Memory B cell (primary cell): ENCODE data around the gene LRRC45.

Source experiments
- ATAC-seq: fragments of 150-1000 bp; cut with Tn5 transposase; 2 replicates; pipeline ENCODE4 v1.10.0; 2021; ENCODE audit warnings: low read depth, mild to moderate bottlenecking, moderate library complexity
- DNase-seq, 2 donors: peaks; one replicate each; pipeline ENCODE4 v3.0.0; 2022; ENCODE audit warnings: low spot score in 2 of 2
- H3K27ac Mint-ChIP-seq: one replicate; pipeline ENCODE4 v1.8.0; 2022; ENCODE audit warnings: mild to moderate bottlenecking, moderate library complexity, mixed read lengths
- H3K27me3 Mint-ChIP-seq: one replicate; pipeline ENCODE4 v1.8.0; 2022; ENCODE audit warnings: mixed read lengths
- H3K36me3 Mint-ChIP-seq: one replicate; pipeline ENCODE4 v1.8.0; 2022; ENCODE audit warnings: mild to moderate bottlenecking, mixed read lengths
- H3K4me1 Mint-ChIP-seq: one replicate; pipeline ENCODE4 v1.8.0; 2022; ENCODE audit warnings: mixed read lengths
- H3K4me3 Mint-ChIP-seq: one replicate; pipeline ENCODE4 v1.8.0; 2022; ENCODE audit warnings: mild to moderate bottlenecking, moderate library complexity, mixed read lengths
- H3K9me3 Mint-ChIP-seq: one replicate; pipeline ENCODE4 v1.8.0; 2022; ENCODE audit warnings: mixed read lengths

LRRC45 gene

DNA sequence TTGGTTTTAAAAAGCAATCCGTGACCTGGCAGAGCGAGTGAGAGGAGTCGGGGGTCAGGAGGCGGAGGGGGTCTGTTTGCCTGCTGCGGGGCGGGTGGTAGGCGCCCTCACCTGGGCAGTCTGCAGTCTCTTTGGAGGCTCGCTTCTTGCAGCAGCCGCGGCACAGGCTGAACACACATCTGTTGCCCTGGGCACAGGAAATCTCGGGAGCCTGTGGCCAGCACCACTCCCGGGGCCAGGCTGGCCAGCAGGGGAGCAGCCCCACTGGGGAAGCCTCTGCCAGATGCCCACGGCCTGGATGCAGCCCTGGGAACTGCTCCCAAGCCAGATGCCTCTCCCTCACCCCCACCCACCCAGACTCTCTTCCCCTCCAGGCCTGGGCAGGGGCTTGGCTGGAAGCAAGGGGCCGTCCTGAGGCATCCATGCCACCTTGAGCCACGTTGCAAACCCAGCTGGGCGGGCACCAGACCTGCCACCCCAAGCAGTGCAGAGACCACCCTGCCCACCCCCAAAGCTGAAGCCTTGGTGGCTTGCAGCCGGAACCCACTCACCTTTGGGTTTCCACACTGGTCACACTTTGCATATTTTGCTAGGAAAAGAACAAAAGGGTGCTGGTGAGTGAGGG, 35.2 kb downstream of the LRRC45 start:
- Mint-ChIP-seq H3K4me1 (no peaks in the 10 kb centered on the region), H3K4me3 (no peak overlapping the region), H3K27me3 (no peaks in the 10 kb centered on the region), H3K36me3 (peaks cover 5% of the 10 kb centered on the region), H3K27ac (no peak overlapping the region), H3K9me3 (no peaks in the 10 kb centered on the region)
- no peak for DNase-seq
- no peak for ATAC-seq

DNA sequence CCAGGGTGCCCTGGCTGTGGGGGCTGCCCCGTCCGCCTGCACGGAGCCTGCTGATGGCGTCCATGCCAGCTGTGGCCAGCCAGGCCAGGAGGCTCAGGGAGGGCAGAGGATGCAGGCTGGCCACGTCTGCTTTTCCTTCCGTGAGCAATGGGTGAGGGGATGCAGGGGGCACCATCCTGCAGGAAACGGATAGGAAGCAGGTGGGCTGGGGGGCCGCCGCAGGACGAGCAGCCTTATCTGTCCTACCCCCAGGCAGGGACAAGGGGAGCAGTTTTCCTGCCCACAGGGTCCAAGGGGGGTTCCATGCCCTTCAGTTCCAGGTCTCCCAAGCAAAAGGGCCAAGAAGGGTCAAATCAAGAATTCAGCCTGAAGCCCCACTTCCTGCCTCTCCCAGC, 35.7 kb downstream of the LRRC45 start:
- Mint-ChIP-seq H3K27ac (no peak overlapping the region), H3K4me1 (no peaks in the 10 kb centered on the region), H3K4me3 (no peak overlapping the region), H3K36me3 (peaks cover 5% of the 10 kb centered on the region), H3K9me3 (no peaks in the 10 kb centered on the region), H3K27me3 (no peaks in the 10 kb centered on the region)
- ATAC-seq (no peak), DNase-seq (no peak)

DNA sequence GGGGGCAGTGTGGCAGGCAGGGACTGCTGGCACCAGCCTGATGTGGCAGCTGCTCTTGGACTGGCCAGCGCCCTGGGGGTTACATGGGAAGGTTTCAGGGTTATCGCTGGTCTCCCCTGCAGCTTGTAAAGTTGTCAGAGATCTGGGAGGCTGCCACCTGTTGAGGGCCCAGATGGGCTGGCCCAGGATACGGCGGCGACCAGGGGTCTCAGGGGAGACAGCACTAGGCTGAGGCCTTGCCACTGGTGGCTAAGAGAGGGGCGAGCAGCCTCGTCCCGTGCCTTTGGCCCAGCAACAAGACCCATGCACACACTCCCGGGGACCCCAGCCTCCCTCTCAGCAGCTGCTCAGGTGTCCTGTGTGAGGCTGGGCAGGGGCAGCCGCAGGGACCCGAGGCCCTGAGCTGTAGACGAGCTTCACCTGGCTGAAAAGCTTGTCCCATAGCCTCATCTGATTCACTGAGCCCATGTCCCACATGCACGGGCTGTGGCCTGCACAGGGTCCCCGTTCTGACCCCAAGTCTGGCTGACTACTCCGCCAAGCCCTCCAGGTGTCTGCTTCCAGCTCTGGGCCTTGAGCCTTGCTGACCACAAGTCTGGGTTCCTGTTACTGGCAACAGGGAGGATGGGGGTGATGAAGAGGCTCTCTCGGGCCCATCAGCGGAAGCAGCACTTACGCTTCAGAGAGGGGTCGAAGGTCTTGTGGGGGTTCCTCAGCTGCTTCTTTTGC, 36.3 kb downstream of the LRRC45 start:
- H3K4me1 Mint-ChIP-seq, result no peaks in the 10 kb centered on the region
- H3K9me3 Mint-ChIP-seq, result no peaks in the 10 kb centered on the region
- no peak overlapping the region for H3K27ac Mint-ChIP-seq
- no peaks in the 10 kb centered on the region for H3K27me3 Mint-ChIP-seq
- ATAC-seq, result no peak
- peaks cover 5% of the 10 kb centered on the region for H3K36me3 Mint-ChIP-seq
- DNase-seq, result no peak
- no peak overlapping the region for H3K4me3 Mint-ChIP-seq

DNA sequence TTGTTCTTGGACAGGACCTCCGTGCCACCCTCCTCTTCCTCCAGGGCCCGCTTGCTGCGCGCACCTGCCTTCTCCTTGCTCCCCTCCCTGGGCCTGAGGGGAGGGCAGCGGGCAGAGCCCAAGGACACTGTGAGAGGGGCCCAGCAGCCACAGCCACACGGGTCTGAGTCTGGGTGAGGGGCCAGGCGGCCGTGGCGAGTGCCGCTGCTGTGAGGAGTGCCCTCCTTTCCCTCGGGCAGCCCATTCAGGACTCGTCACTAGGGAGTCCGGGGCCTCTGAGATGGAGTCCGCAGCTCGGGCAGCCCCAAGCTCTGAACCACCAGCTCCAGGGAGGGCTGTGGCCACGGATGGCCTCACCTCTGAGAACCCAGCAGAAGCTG, 36.9 kb downstream of the LRRC45 start:
- Mint-ChIP-seq H3K4me1 (no peaks in the 10 kb centered on the region), H3K9me3 (no peaks in the 10 kb centered on the region), H3K36me3 (peaks cover 4% of the 10 kb centered on the region), H3K27ac (no peak overlapping the region), H3K27me3 (no peaks in the 10 kb centered on the region), H3K4me3 (no peak overlapping the region)
- DNase-seq, result no peak
- no peak for ATAC-seq

DNA sequence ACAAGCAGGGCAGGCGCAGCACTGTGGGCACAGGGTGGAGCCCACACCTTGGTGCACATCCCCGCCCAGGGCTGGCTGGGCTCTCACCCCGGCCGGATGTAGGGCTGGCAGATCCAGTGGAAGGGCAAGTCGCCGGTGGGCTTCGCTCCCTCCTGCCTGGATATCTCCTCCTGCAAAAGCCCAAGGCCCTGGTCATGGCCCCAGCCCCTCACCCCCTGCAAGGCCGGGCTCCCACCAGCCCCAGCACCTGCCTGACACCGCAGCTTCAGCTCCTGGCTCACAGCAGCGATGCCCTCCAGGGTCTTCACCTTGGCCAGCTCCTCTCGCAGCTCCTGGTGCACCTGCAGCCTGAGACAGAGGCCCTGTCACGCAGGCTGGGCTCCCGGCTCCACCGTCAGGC, 37.5 kb downstream of the LRRC45 start:
- ATAC-seq (no peak), DNase-seq (no peak)
- no peak overlapping the region for H3K27ac Mint-ChIP-seq
- H3K9me3 Mint-ChIP-seq, result no peaks in the 10 kb centered on the region
- H3K4me1 Mint-ChIP-seq, result no peaks in the 10 kb centered on the region
- H3K27me3 Mint-ChIP-seq, result no peaks in the 10 kb centered on the region
- no peak overlapping the region for H3K4me3 Mint-ChIP-seq
- peaks cover 2% of the 10 kb centered on the region for H3K36me3 Mint-ChIP-seq

DNA sequence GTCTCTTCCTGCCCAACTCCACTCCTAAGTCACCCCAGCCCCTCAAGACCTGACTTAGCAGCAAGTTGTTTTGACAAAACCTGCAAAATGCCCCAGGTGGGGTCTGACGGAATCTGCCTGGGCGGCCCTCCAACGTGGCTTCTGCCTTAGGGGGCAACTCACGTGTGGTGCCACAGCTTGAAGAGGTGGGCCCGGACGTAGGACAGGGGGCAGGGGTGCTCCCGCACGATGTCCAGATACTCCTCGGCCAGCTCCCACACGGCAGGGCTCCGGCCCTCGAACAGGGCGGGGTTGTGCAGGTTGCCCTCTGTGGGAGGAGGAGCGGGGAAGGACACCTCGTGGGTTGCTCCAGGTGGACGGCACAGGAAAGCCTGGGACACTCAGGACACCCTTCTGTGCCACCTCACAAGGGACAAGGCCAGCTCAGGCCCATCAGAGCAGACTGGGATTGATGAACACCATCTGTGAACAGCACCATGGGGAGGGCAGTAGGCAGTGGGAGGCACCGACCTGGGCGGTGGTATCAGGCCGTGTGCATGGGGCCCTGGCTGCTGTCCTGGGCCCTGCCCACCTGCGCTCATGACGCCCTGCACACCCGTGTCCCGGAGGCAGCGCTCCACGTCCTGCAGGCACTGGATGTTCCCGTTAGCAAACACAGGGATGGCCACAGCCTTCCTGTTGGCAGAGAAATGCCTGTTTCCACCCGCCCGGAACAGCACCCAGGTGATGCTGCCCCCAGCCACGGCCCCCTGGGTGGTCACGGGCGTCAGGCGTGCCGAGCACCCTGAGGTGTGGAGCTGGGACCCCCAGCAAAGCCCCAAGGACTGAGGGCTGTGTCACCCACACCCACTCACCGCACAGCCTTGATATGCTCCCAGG, 38.2 kb downstream of the LRRC45 start:
- ATAC-seq (no peak), DNase-seq (no peak)
- Mint-ChIP-seq H3K27me3 (no peaks in the 10 kb centered on the region), H3K9me3 (no peaks in the 10 kb centered on the region), H3K4me3 (no peak overlapping the region), H3K36me3 (peaks cover 2% of the 10 kb centered on the region), H3K27ac (no peak overlapping the region), H3K4me1 (no peaks in the 10 kb centered on the region)

DNA sequence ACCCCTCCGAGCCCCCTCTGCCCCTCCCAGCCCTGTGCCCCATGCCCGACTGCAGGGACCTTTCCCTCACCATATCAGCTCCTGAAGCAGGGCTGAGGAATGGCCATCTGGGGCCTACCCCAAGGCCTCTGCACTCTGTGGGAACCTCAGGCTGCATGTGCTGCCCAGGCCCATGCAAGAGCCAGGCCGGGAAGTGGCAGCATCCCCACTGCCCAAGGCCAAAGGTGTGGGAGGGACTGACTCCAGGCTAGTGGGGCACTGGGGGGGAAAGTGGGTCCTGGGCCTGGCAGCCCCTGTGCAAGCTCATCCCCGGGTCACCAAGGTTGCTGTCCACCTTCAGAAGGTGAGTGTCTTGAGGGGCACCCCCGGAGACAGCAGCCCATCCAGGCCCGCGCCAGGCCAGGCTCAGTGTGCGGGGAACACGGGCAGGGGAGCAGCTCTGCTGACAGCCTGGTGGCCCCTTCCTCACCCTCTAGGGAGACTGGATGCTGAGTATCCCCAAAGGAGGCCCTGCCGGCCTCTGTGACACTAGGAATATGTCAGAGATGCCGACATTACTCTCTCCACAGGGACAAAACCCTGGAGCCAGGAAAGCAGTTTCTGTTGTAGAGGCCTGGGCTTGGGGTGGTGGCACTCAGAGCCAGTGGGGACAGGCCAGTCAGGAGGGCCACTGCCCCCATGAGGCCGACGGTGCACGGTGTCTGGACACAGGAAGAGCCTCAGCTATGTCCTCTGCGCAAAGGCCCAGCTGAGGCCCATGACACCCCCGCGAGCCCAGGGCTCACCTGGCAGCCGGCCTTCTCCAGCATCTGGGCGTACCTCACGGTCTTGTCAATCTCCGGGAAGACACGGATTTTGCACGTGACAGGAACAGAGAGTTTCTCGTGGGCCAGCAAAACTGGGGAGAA, 39.2 kb downstream of the LRRC45 start:
- no peak for DNase-seq
- no peak overlapping the region for H3K4me3 Mint-ChIP-seq
- no peaks in the 10 kb centered on the region for H3K9me3 Mint-ChIP-seq
- H3K27ac Mint-ChIP-seq, result no peak overlapping the region
- ATAC-seq, result no peak
- no peaks in the 10 kb centered on the region for H3K4me1 Mint-ChIP-seq
- no peaks in the 10 kb centered on the region for H3K27me3 Mint-ChIP-seq
- H3K36me3 Mint-ChIP-seq, result peaks cover 2% of the 10 kb centered on the region

DNA sequence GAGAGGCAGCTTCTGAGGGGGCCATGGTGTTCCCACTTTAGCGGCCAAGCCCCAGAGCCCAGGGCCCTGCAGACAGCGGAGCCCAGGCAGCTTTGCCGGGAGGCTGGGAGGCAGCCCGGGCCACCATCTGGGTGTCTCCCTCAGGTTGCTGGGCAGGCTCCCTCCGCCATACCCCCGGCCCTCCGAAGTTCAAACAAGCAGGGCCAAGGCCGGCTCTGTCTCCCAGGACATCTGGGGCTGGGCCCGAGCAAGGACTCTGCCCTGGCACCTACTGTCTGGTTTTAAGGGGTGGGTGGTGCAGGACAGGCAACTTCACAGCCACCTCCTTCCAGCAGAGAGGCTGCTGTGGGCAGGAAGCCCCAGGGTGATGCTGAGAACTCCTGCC, 39.9 kb downstream of the LRRC45 start:
- no peaks in the 10 kb centered on the region for H3K27me3 Mint-ChIP-seq
- DNase-seq, result no peak
- no peak overlapping the region for H3K4me3 Mint-ChIP-seq
- H3K36me3 Mint-ChIP-seq, result peaks cover 2% of the 10 kb centered on the region
- no peaks in the 10 kb centered on the region for H3K9me3 Mint-ChIP-seq
- H3K4me1 Mint-ChIP-seq, result no peaks in the 10 kb centered on the region
- H3K27ac Mint-ChIP-seq, result no peak overlapping the region
- no peak for ATAC-seq

DNA sequence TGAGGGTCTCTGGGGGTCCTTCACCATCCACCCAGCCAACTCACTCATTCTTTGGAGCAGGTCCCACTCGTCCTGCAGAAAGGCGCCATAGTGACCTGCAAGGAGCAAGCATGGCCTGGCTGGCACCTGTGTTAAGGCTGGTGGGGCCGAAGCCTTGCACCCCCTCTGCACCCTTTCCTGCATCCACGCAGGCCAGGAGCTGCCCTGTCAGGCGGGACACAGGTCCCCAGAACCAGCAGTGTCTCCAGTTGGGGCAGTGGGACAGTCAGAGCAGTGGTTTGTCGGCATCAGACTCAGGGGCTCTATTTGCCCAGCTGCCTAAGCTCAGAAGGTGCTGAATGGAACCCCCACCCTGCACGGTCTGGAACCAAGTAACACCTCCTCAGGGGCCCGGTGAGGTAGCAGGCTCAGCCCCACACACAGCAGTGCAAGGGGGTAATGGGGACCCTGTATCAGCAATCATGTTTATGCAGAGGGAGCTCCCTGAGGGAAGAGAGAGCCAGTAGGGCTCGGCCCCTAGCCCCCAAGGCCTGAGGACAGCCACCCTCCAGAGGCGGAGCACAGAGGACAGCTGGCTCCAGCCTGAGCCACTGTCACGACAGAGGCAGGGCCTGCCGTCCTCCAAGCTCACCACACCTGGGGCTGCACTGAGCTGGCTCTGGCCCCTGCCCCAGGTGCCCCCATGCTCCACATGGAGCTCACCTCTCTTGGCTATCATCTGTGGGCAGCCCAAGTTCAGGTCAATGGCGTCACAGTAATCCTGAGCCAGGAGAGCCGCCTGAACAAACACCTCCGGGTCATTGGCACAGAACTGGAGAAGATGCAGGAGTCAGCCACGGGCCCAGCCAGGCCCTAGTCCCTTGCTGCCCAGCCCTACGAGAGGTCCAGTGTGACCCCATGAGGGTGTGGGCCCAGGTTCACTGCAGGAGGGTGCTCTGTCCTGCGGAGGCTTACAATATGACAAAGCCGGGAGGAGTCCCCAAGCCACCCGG, 40.6 kb downstream of the LRRC45 start:
- peaks cover 2% of the 10 kb centered on the region for H3K36me3 Mint-ChIP-seq
- no peaks in the 10 kb centered on the region for H3K4me1 Mint-ChIP-seq
- no peaks in the 10 kb centered on the region for H3K27me3 Mint-ChIP-seq
- ATAC-seq (no peak), DNase-seq (no peak)
- no peak overlapping the region for H3K27ac Mint-ChIP-seq
- H3K9me3 Mint-ChIP-seq, result no peaks in the 10 kb centered on the region
- H3K4me3 Mint-ChIP-seq, result peak overlapping the region; percentile 70

DNA sequence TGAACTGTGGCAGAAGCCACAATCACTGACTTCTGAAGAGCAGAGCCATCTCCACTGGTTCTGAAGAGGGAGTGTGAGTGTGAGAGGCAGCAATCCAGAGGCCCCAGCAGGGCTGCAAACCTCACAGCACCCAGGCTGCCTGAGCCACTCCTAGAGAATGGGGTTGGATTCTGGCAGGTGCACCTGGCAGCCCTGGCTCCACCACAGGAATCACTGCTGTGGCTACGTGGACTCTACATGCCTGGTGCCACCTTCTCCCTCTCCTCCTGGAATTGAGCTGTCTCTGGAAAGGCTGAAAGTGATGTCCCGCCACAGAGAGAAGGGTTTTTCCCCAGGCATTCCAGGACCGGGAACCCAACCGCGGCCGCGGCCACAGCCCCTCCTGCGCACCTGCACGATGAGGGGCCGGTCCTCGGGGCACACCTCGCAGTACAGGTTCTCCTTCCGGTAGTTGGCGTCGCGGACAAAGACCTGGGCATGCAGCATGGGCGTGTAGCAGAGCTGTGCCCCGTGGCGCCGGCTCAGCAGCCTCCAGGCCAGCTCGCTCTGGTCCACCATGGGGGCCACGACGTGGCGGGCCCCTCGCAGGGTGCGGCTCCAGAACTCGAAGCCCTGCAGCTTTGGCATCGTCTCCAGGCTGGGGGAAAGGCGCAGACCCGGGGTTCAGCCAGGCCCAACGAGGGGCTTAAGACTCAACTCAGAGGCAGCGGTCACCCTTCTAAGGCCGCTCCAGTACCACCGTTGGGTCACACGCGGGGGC, 41.5 kb downstream of the LRRC45 start:
- Mint-ChIP-seq H3K27ac (peak overlapping the region; percentile 14), H3K4me1 (no peaks in the 10 kb centered on the region), H3K9me3 (no peaks in the 10 kb centered on the region), H3K27me3 (no peaks in the 10 kb centered on the region), H3K4me3 (peak overlapping the region; percentile 70), H3K36me3 (peaks cover 2% of the 10 kb centered on the region)
- DNase-seq (no peak), ATAC-seq (no peak)

DNA sequence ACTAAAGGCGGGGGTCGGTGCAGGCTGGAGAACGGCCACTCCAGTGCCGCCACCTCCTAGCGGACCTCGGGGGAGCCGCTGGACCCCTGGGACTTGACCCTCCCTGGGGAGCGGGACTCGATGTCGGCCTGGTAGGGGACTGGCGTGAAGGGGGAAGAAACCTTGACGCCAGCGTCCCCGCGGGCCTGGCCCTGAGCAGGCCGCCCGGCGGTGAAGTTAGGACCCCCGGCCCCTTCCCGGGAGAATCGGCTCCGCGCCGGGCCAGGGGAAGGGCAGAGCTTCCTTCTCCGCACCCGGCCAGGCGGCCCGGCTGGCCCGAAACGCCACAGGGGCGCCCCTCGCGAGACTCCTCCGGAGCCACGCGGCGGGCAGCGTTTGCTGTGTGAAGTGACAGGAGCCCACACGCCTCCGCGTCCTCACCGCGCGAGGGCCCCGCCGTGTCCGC, 42.1 kb downstream of the LRRC45 start:
- Mint-ChIP-seq H3K9me3 (no peaks in the 10 kb centered on the region), H3K27me3 (no peaks in the 10 kb centered on the region), H3K36me3 (peaks cover under 1% of the 10 kb centered on the region), H3K4me3 (peak overlapping the region; percentile 70), H3K4me1 (no peaks in the 10 kb centered on the region), H3K27ac (peak overlapping the region; percentile 14)
- DNase-seq (peak in 1 of 2 donors; percentile 19), ATAC-seq (peak; percentile 62)

DNA sequence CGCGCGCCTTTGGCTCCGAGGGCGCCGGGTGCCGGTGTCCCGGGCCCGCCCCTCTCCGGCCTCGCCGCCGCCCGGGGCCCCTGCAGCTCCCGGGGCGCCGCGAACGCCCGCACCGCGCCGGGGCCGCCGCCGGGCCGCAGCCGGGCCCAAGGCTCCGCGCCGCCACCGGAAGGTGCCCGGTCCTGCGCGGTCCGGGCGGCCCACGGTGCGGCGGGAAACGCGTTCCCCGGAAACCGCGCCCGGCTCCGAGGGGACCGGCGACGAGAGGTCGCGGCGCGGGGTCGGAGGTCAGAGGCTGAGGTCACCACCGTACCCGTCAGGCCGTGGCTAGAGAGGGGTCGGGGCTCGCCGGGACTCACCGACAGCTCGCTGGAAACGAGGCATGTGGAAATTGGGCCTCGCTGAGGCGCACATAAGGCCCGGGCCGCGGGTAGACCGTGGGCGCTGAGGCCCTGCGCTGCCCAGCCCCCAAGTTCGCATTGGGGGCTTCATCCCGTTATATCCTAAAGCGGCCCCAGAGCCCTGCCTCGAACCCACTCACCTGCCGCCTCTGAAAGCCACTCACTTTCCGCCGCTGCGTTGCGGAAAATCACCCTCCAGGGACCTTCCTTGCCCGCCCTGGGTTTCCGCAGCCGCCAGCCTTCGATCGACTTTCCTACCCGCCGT, 42.7 kb downstream of the LRRC45 start, which contains the start of gene DUS1L:
DUS1L (minus strand) TSS at position 167 of the 666 bp plus-strand sequence. CDS start 745 bp downstream, outside the sequence.
- H3K4me3 Mint-ChIP-seq, result peak within 1 kb of the TSS; percentile 85
- peak; percentile 70 to 80 for DNase-seq
- peak; percentile 86 for ATAC-seq
- H3K27ac Mint-ChIP-seq, result peak within 1 kb of the TSS; percentile 89
- H3K27me3 Mint-ChIP-seq, result no peaks in the 10 kb centered on the region
- H3K4me1 Mint-ChIP-seq, result no peaks in the 10 kb centered on the region
- H3K9me3 Mint-ChIP-seq, result no peaks in the 10 kb centered on the region
- H3K36me3 Mint-ChIP-seq, result no peaks in the 10 kb centered on the region
